ENCODE data around the gene IGFBP7.
A peak's percentile ranks its signal among the peaks of the same experiment; 100 is the strongest.

IGFBP7 gene

DNA sequence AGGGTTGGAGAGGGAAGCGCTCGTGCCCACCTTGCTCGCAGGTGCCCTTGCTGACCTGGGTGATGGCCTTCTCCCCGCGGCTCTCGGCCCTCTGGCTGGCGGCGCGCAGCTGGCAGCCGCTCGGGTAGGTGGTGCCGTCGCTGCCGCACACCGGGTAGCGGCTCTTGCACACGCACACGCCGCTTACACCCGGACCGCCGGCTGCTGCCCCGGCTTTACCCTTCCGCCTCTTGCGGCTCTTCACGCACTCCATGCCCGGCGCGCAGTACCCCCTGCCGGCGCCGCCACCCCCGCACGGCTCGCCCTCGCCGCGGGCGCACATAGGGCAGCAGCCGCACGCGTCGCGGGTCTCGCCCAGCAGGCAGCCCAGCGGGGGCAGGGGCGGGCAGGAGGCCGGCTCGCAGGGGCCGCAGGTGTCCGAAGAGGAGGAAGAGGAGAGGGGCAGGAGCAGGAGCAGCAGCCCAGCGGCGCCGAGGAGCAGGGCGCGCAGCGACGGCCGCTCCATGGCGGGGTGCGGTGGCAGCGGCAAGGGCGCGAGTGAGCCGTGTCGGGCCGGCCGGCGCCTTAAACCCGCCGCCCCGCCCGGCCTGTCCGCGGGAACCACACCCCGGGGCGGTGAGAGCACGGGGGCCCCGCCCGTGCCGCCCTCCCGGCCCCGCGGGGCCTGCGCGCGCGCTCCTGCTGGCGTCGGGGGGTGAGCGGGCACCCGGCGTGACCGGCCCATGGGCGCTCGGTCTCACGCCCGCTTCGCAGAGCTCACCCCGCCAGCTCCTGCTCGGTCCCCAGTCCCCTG is at the start of gene IGFBP7:
TSS of gene IGFBP7 (minus strand) at position 539 of the 793 bp plus-strand sequence. CDS start at position 505, 34 bp downstream.
- Histone ChIP-seq H3K4me3 (ENCODE audit: low read depth, low read length) (peak within 1 kb of the TSS; percentile 73), H3K4me1 (ENCODE audit: control insufficient read depth, insufficient read depth, low read length) (peaks cover 19% of the 10 kb centered on the region), H3K36me3 (ENCODE audit: control insufficient read depth, insufficient read depth, low read length) (no peaks in the 10 kb centered on the region), H3K9me3 (ENCODE audit: control insufficient read depth, insufficient read depth, low read depth, low read length) (no peaks in the 10 kb centered on the region), H3K27me3 (ENCODE audit: control insufficient read depth, insufficient read depth, low read length) (peaks cover 58% of the 10 kb centered on the region), H3K27ac (ENCODE audit: low read depth, low read length) (no peak within 1 kb of the TSS), H3K9ac (ENCODE audit: low read length) (peak within 1 kb of the TSS; percentile 62)

DNA sequence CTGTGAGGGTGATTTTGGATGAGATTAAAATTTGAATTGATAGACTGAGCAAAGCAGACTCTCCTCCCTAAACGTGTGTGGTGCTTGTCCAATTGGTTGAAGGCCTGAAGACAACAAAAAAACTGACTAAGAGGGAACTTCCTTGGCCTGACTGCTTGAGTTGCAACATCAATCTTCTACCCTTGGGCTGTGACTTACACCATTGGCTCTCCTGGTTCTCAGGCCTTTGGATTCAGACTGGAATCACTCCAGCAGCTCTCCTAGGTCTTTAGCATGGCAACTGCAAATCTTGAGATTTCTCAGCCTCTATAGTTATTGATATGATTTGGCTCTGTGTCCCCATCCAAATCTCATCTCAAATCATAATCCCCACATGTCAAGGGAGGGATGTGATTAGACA is 49.7 kb upstream of the IGFBP7 start:
- Histone ChIP-seq H3K9me3 (ENCODE audit: control insufficient read depth, insufficient read depth, low read depth, low read length) (peaks cover 19% of the 10 kb centered on the region), H3K27me3 (ENCODE audit: control insufficient read depth, insufficient read depth, low read length) (peaks cover 8% of the 10 kb centered on the region), H3K4me1 (ENCODE audit: control insufficient read depth, insufficient read depth, low read length) (peaks cover 8% of the 10 kb centered on the region), H3K27ac (ENCODE audit: low read depth, low read length) (no peak overlapping the region), H3K36me3 (ENCODE audit: control insufficient read depth, insufficient read depth, low read length) (no peaks in the 10 kb centered on the region), H3K9ac (ENCODE audit: low read length) (no peak overlapping the region), H3K4me3 (ENCODE audit: low read depth, low read length) (no peak overlapping the region)

GRCh38 chr4:57158762-57159161 is 48.6 kb upstream of the IGFBP7 start:
- Histone ChIP-seq H3K9ac (ENCODE audit: low read length) (no peak overlapping the region), H3K27ac (ENCODE audit: low read depth, low read length) (no peak overlapping the region), H3K4me1 (ENCODE audit: control insufficient read depth, insufficient read depth, low read length) (peaks cover 8% of the 10 kb centered on the region), H3K9me3 (ENCODE audit: control insufficient read depth, insufficient read depth, low read depth, low read length) (peaks cover 19% of the 10 kb centered on the region), H3K36me3 (ENCODE audit: control insufficient read depth, insufficient read depth, low read length) (no peaks in the 10 kb centered on the region), H3K27me3 (ENCODE audit: control insufficient read depth, insufficient read depth, low read length) (no peaks in the 10 kb centered on the region; the same call in 1 of the 2 replicates), H3K4me3 (ENCODE audit: low read depth, low read length) (no peak overlapping the region)

- H3K27me3 ChIP-seq (ENCODE audit: control insufficient read depth, insufficient read depth, low read length) = no peaks in the 10 kb centered on the region; the same call in 1 of the 2 replicates
- H3K4me1 ChIP-seq (ENCODE audit: control insufficient read depth, insufficient read depth, low read length) = peaks cover 10% of the 10 kb centered on the region
- peaks cover 19% of the 10 kb centered on the region for H3K9me3 ChIP-seq (ENCODE audit: control insufficient read depth, insufficient read depth, low read depth, low read length)
- no peaks in the 10 kb centered on the region for H3K36me3 ChIP-seq (ENCODE audit: control insufficient read depth, insufficient read depth, low read length)
- H3K4me3 ChIP-seq (ENCODE audit: low read depth, low read length) = no peak overlapping the region
- no peak overlapping the region for H3K27ac ChIP-seq (ENCODE audit: low read depth, low read length)
- no peak overlapping the region for H3K9ac ChIP-seq (ENCODE audit: low read length)
Observed at GRCh38 chr4:57158221-57158620, 48.0 kb upstream of the IGFBP7 start.

DNA sequence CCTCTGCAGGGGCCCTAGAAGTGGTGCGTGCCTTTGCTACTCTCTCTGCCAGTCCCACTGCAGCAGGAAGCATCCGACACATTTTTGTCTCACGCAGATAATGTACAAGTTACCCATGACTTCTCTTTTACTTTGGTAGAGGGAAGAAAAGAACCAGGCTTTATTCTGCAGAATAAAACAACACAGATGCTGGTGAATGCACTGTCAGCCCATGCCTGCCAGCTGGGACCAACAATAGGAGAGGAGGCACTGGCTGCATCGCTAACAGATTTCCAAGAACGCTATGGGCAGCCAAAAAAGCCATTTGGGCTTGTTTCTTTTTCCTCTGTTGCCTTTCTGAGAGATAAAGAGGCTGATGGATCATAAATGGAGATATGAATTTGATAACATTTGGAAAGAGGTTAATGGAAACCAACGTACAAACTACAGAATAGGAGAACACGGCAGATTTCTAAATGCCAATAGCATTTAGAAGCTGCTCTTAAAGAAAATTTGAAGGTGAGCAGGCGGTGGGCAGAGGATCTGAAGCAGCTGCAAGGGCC is 47.5 kb upstream of the IGFBP7 start:
- no peak overlapping the region for H3K4me3 ChIP-seq (ENCODE audit: low read depth, low read length)

DNA sequence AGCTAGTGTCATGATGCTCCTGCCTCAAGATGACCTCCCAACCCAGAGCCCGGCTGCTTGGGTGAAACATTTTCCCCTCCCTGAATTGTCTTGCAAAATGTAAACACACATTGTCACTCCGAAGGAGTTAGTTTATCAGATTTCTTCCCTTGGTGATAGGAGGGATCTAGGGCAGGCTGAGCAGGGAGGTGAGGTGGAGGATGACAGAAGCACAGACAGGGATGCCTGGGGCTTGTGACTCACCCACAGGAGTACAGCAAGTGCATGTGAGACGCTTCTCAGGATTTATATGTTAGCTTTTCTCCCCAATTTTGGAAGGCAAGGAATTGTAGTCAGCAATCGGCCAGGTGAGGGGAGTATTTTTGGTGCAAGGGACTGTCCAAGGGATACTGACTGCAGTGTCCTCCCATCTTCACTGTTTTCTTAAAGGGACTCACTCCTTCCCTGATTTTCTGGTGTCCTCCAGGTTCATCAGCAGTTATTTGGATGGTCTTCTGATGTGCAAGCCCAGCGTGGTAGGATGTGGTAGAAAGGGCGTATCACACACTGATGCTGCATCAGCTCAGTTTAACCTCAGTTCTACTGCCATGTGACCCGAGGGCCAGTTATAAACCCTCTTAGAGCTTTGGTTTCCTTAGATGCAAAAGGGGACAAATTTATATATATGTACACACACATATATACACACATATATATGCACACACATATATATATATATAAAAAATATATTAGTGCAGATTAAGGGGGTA is 46.2 kb upstream of the IGFBP7 start:
- no peak overlapping the region for H3K27ac ChIP-seq (ENCODE audit: low read depth, low read length)
- peaks cover 12% of the 10 kb centered on the region for H3K4me1 ChIP-seq (ENCODE audit: control insufficient read depth, insufficient read depth, low read length)
- no peak overlapping the region for H3K4me3 ChIP-seq (ENCODE audit: low read depth, low read length)
- H3K9me3 ChIP-seq (ENCODE audit: control insufficient read depth, insufficient read depth, low read depth, low read length) = peaks cover 10% of the 10 kb centered on the region
- no peak overlapping the region for H3K9ac ChIP-seq (ENCODE audit: low read length)
- H3K36me3 ChIP-seq (ENCODE audit: control insufficient read depth, insufficient read depth, low read length) = no peaks in the 10 kb centered on the region
- no peaks in the 10 kb centered on the region; the same call in 1 of the 2 replicates for H3K27me3 ChIP-seq (ENCODE audit: control insufficient read depth, insufficient read depth, low read length)

More for the DNA sequence above, 47.5 kb upstream of the IGFBP7 start:
- no peaks in the 10 kb centered on the region for H3K36me3 ChIP-seq (ENCODE audit: control insufficient read depth, insufficient read depth, low read length)
- H3K4me1 ChIP-seq (ENCODE audit: control insufficient read depth, insufficient read depth, low read length) = peaks cover 12% of the 10 kb centered on the region
- no peak overlapping the region for H3K9ac ChIP-seq (ENCODE audit: low read length)
- peaks cover 15% of the 10 kb centered on the region for H3K9me3 ChIP-seq (ENCODE audit: control insufficient read depth, insufficient read depth, low read depth, low read length)
- no peak overlapping the region for H3K27ac ChIP-seq (ENCODE audit: low read depth, low read length)
- no peaks in the 10 kb centered on the region; the same call in 1 of the 2 replicates for H3K27me3 ChIP-seq (ENCODE audit: control insufficient read depth, insufficient read depth, low read length)

DNA sequence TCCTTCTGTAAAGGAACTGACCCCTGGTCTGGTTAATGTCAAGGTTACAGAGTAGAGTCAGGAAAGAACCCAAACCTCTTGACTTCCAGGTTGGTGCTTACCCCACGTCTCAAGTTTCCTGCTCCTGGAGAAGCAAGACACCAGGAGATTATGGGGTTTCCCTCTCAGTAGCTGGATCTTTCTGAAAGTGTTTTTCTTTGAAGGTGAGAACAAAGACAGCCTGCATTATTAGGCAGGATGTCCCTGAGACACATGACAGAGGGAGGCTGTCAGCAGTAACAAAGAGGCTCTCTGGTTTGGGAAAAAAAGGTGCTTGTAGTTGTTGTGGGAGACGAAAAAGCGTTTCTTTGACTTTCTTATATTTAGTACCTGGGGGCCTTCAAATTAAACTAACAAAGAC is 44.7 kb upstream of the IGFBP7 start:
- H3K9ac ChIP-seq (ENCODE audit: low read length) = peak overlapping the region; percentile 1
- H3K9me3 ChIP-seq (ENCODE audit: control insufficient read depth, insufficient read depth, low read depth, low read length) = peaks cover 10% of the 10 kb centered on the region
- no peaks in the 10 kb centered on the region; the same call in 1 of the 2 replicates for H3K27me3 ChIP-seq (ENCODE audit: control insufficient read depth, insufficient read depth, low read length)
- H3K36me3 ChIP-seq (ENCODE audit: control insufficient read depth, insufficient read depth, low read length) = no peaks in the 10 kb centered on the region
- H3K27ac ChIP-seq (ENCODE audit: low read depth, low read length) = no peak overlapping the region; the same call in 1 of the 2 replicates
- no peak overlapping the region for H3K4me3 ChIP-seq (ENCODE audit: low read depth, low read length)
- peaks cover 12% of the 10 kb centered on the region for H3K4me1 ChIP-seq (ENCODE audit: control insufficient read depth, insufficient read depth, low read length)

DNA sequence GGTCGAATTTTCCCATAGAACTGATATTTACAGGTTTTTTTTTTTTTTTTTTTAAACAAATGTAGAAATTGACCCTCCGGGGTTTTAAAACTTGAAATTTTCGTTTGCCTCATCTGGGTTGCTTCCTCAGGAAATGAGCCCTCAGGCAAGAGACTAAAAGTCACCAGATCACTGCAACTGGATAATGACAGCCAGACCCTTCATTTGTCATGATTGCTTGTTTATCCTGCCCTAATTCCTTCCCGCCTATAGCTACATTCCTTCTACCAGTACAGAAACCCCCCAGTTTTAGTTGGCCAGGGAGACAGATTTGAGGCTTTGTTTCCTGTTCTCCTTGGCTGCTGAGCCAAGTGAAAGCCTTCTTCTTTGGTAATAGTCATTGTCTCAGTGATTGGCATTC is 44.0 kb upstream of the IGFBP7 start:
- H3K27ac ChIP-seq (ENCODE audit: low read depth, low read length) = no peak overlapping the region; the same call in 1 of the 2 replicates
- H3K36me3 ChIP-seq (ENCODE audit: control insufficient read depth, insufficient read depth, low read length) = no peaks in the 10 kb centered on the region
- H3K27me3 ChIP-seq (ENCODE audit: control insufficient read depth, insufficient read depth, low read length) = no peaks in the 10 kb centered on the region; the same call in 1 of the 2 replicates

DNA sequence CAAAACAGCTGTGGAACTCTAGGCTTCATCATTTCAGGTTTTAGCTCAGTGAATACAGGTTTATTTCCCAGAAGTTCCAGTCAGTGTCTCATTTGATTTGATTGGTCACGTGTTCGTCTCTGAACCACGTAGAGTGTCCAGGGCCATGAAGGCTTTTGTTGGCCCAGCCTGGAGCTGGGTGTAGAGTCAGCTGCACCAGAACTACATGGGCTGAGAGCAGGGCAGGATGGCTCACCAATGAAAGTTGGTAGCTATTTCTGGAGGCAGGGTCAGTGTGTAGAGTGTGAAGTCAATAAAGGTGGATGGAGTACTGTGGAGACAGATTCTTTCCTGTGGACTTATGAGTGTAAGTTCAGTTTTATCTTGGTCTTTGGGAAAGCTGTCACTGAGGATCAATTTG is 43.0 kb upstream of the IGFBP7 start:
- Histone ChIP-seq H3K27ac (ENCODE audit: low read depth, low read length) (no peak overlapping the region), H3K9me3 (ENCODE audit: control insufficient read depth, insufficient read depth, low read depth, low read length) (peaks cover 10% of the 10 kb centered on the region), H3K4me1 (ENCODE audit: control insufficient read depth, insufficient read depth, low read length) (peaks cover 12% of the 10 kb centered on the region), H3K36me3 (ENCODE audit: control insufficient read depth, insufficient read depth, low read length) (no peaks in the 10 kb centered on the region), H3K4me3 (ENCODE audit: low read depth, low read length) (no peak overlapping the region), H3K9ac (ENCODE audit: low read length) (no peak overlapping the region), H3K27me3 (ENCODE audit: control insufficient read depth, insufficient read depth, low read length) (no peaks in the 10 kb centered on the region; the same call in 1 of the 2 replicates)

More for the DNA sequence above, 44.0 kb upstream of the IGFBP7 start:
- Histone ChIP-seq H3K4me1 (ENCODE audit: control insufficient read depth, insufficient read depth, low read length) (peaks cover 12% of the 10 kb centered on the region), H3K4me3 (ENCODE audit: low read depth, low read length) (no peak overlapping the region; the same call in 1 of the 2 replicates), H3K9ac (ENCODE audit: low read length) (peak overlapping the region; percentile 20), H3K9me3 (ENCODE audit: control insufficient read depth, insufficient read depth, low read depth, low read length) (peaks cover 10% of the 10 kb centered on the region)

GRCh38 chr4:57151481-57151880 is 41.3 kb upstream of the IGFBP7 start:
- Histone ChIP-seq H3K27me3 (ENCODE audit: control insufficient read depth, insufficient read depth, low read length) (no peaks in the 10 kb centered on the region), H3K9ac (ENCODE audit: low read length) (no peak overlapping the region), H3K4me3 (ENCODE audit: low read depth, low read length) (no peak overlapping the region), H3K9me3 (ENCODE audit: control insufficient read depth, insufficient read depth, low read depth, low read length) (peaks cover 10% of the 10 kb centered on the region), H3K36me3 (ENCODE audit: control insufficient read depth, insufficient read depth, low read length) (no peaks in the 10 kb centered on the region), H3K27ac (ENCODE audit: low read depth, low read length) (no peak overlapping the region), H3K4me1 (ENCODE audit: control insufficient read depth, insufficient read depth, low read length) (peaks cover 12% of the 10 kb centered on the region)

Measured in HUES6 (cell line).